ENCODE measurements around the gene LTK. TPM values are rescaled to one million over a fixed set of nuclear protein-coding genes. Genes with fewer than 3 reads are reported as not detected.

The LTK gene
- total RNA-seq (2022; extraction: Qiagen RNA extraction), result 0.05 to 0.12 TPM (median 0.06 TPM) in 4 of 5 replicates, not detected in the other

DNA sequence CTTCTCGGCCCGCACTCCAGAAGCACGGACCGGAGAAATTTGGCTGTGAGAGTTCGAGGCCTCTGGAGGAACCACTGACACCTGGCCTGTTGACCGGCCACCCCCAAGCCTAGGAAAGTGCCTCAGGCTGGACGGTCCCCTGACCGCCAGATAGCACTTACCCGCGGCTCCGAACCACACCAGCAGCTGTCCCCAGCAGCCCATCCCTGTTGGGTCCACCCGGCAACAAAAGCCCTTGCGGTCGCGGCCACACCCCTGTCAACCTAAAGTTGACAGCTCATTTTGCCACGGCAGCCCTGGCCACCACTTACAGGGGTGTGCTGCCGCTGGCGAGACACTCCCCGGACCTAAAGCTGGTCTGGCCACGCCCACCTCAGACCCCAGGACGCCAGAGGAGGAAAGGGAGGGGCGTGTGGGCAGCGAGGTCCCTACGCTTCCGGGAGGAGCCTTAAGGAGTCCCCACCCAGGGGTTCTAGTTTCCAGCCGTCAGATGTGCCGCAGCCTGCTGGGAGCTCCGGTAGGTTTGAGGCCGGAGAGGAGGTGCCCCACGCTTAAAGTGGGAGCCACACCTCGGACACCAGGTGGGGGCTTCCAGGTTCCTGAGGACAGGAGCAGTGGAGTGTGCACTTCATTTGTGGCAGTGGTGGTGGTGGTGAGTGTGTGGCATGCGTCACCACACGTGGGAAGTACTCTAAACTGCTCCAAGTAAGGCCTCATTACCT, at the start of gene LTK:
Gene LTK, minus strand, starts transcription at position 322 of the 722 bp plus-strand sequence. Its CDS starts 118 bp downstream, at position 204.

DNA sequence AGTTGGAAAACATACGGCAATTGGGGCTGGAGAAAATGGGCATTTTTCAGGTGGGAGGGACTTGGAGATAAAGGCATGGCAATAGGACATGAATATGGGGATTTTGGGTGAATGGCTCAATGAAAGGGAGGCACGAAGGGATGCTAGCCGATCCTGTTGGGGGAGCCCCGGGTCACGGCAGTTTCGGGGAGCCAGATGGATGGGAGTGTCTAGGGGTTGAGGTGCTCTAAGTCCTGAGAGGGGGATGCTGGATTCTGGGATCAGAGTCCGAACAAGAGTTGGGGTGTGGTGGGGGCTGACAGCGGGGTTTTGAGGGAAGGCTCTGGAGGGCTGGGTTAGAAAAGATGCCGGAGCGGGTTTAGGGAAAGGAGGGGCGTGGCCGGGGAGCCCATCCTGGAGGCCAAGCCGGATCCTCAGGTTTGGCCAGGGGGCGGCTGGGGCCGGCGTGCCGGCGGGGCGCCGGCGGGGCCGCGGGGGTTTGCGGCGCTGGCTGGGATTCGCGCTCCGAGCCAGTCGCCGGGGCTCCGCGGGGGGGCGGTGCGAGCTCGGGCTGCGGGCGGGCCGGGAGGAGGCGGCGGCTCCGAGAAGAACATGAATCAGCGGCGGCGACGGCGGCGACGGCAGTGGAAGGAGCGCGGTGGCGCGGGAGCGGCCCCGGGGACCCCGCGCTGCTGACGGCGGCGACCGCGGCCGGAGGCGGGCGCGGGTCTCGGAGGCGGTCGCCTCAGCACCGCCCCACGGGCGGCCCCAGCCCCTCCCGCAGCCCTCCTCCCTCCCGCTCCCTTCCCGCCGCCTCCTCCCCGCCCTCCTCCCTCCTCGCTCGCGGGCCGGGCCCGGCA, 45.0 kb upstream of the LTK start, which contains the start of gene TYRO3:
Gene TYRO3, plus strand, starts transcription at position 813 of the 839 bp plus-strand sequence. CDS start 46 bp downstream, outside the sequence.

GRCh38 chr15:41493205-41493901, 20.3 kb downstream of the LTK start, which contains the start of gene ITPKA:
TSS of gene ITPKA (plus strand) at chr15:41493874. CDS start at chr15:41493928, 54 bp downstream.

Other genes starting within 250 kb of the LTK start
- gene OIP5, start 181.2 kb downstream of the LTK start, total RNA-seq (2022; extraction: Qiagen RNA extraction), result 11.3 to 12.7 TPM (median 12.1 TPM) in 5 replicates
- 67.4 to 78.4 TPM (median 74.6 TPM) in 5 replicates for gene NUSAP1, start 180.9 kb downstream of the LTK start, total RNA-seq (2022; extraction: Qiagen RNA extraction)
- 12.4 to 18.1 TPM (median 13.4 TPM) in 5 replicates for gene NDUFAF1, start 111.3 kb downstream of the LTK start, total RNA-seq (2022; extraction: Qiagen RNA extraction)
- 19.0 to 22.5 TPM (median 22.1 TPM) in 5 replicates for gene RTF1, start 96.7 kb downstream of the LTK start, total RNA-seq (2022; extraction: Qiagen RNA extraction)
- 9.7 to 16.4 TPM (median 13.2 TPM) in 5 replicates for gene ITPKA, start 20.0 kb downstream of the LTK start, total RNA-seq (2022; extraction: Qiagen RNA extraction)
- gene RPAP1, start 30.4 kb upstream of the LTK start, total RNA-seq (2022; extraction: Qiagen RNA extraction), result 9.0 to 14.2 TPM (median 13.8 TPM) in 5 replicates
- gene TYRO3, start 45.4 kb upstream of the LTK start, total RNA-seq (2022; extraction: Qiagen RNA extraction), result 16.9 to 20.8 TPM (median 20.5 TPM) in 5 replicates
- gene MGA, start 146.6 kb upstream of the LTK start, total RNA-seq (2022; extraction: Qiagen RNA extraction), result 6.2 to 10.5 TPM (median 8.4 TPM) in 5 replicates

Data from A549 treated with dexamethasone at 1 μM for 4 hours (cell line).